ENCODE results near the gene NUP188. TPM values are rescaled to one million over a fixed set of nuclear protein-coding genes. Genes with fewer than 3 reads are reported as not detected.
A peak's percentile ranks its signal among the peaks of the same experiment; 100 is the strongest.

The NUP188 gene
- polyA plus RNA-seq, 1 donor (not counting 4 experiments of a cell fraction or from before 2014, with no cell fraction given) = 31.1 TPM

DNA sequence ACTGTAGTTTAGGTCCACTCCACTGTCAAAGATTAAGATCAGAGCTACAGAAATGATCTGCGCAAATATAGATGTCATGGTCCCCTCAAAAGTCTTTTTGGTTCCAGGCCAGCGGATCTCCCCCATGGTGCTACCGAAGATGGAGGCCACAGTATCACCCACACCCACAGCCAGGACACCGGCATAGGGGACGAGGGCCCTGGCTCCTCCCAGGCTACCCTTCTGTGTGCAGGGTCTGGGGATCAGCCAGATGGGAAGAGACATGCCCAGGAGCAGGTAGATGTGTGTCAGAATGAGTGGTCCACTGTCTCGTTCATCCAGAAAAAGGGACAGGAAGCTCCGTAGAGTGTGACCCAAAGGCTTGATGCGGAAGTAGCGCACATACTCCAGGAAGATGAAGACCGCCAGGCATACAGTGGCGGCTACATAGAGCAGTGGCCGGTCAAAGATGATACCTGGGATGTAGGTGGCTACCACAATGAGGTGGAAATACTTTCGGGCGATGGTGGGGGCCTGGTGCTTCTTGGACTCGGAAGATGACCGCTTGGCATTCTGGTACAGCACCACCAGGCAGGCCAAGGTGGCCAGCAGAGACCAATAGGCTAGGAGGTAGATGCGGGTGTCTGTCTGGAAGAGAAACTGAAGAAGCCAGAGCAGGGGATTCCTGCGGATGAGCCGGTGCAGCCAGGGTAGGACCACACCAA lies 1.5 kb upstream of the NUP188 start:
- peaks cover 32% of the 10 kb centered on the region for H3K79me2 ChIP-seq (ENCODE audit: control insufficient read depth, insufficient read depth, low read length)
- TF ChIP-seq EZH2 (IDR thresholded peaks at IDR 0.05; ENCODE audit: low read length) = no peak
- TF ChIP-seq, protein P1, sequence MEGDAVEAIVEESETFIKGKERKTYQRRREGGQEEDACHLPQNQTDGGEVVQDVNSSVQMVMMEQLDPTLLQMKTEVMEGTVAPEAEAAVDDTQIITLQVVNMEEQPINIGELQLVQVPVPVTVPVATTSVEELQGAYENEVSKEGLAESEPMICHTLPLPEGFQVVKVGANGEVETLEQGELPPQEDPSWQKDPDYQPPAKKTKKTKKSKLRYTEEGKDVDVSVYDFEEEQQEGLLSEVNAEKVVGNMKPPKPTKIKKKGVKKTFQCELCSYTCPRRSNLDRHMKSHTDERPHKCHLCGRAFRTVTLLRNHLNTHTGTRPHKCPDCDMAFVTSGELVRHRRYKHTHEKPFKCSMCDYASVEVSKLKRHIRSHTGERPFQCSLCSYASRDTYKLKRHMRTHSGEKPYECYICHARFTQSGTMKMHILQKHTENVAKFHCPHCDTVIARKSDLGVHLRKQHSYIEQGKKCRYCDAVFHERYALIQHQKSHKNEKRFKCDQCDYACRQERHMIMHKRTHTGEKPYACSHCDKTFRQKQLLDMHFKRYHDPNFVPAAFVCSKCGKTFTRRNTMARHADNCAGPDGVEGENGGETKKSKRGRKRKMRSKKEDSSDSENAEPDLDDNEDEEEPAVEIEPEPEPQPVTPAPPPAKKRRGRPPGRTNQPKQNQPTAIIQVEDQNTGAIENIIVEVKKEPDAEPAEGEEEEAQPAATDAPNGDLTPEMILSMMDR (optimal IDR thresholded peaks at IDR 0.05 in 1 of 3, IDR thresholded peaks at IDR 0.05 in 1 of 3, conservative IDR thresholded peaks at IDR 0.05 in 1 of 3; ENCODE audit: extremely low read depth in 1 of 3, insufficient read depth in 2 of 3, low read length in 3 of 3) = no peak
- no peaks in the 10 kb centered on the region for H4K20me1 ChIP-seq (ENCODE audit: control insufficient read depth, extremely low read depth, insufficient read depth, low read length)
- H2AFZ ChIP-seq (ENCODE audit: control insufficient read depth, low read length) = no peak overlapping the region
- no peaks in the 10 kb centered on the region for H3K9me3 ChIP-seq (ENCODE audit: control insufficient read depth, low read depth, low read length)
- DNase-seq (ENCODE audit: low read depth, low spot score) (no peak), FAIRE-seq (no peak)
- H3K4me3 ChIP-seq (ENCODE audit: control insufficient read depth in 2 of 3, extremely low read depth in 1 of 3, insufficient read depth in 2 of 3, low read depth in 1 of 3, low read length in 3 of 3) = peak overlapping the region in 1 of 3 experiments; percentile 95
- peaks cover 9% of the 10 kb centered on the region for H3K4me1 ChIP-seq (ENCODE audit: control insufficient read depth, extremely low read depth, insufficient read depth, low read length)
- dilution Hi-C loops (cut with MboI; ENCODE audit: extremely low pct_ligation_motif_present, low sequenced_read_pairs) = no loop called here
- H3K9me1 ChIP-seq (ENCODE audit: control insufficient read depth, extremely low read depth, insufficient read depth, low read length) = no peaks in the 10 kb centered on the region
- H3K9ac ChIP-seq (ENCODE audit: control insufficient read depth, extremely low read depth, insufficient read depth, low read length) = peak overlapping the region; percentile 96
- H3K27me3 ChIP-seq (ENCODE audit: control insufficient read depth, extremely low read depth, insufficient read depth, low read length) = no peaks in the 10 kb centered on the region
- H3K4me2 ChIP-seq (ENCODE audit: control insufficient read depth, extremely low read depth, insufficient read depth, low read depth, low read length) = peak overlapping the region; percentile 96
- peaks cover 3 to 5% of the 10 kb centered on the region in 2 experiments for H3K36me3 ChIP-seq (ENCODE audit: control insufficient read depth in 2 of 2, extremely low read depth in 1 of 2, insufficient read depth in 2 of 2, low read length in 2 of 2)
- H3K27ac ChIP-seq (ENCODE audit: control insufficient read depth, insufficient read depth, low read length) = no peak overlapping the region

DNA sequence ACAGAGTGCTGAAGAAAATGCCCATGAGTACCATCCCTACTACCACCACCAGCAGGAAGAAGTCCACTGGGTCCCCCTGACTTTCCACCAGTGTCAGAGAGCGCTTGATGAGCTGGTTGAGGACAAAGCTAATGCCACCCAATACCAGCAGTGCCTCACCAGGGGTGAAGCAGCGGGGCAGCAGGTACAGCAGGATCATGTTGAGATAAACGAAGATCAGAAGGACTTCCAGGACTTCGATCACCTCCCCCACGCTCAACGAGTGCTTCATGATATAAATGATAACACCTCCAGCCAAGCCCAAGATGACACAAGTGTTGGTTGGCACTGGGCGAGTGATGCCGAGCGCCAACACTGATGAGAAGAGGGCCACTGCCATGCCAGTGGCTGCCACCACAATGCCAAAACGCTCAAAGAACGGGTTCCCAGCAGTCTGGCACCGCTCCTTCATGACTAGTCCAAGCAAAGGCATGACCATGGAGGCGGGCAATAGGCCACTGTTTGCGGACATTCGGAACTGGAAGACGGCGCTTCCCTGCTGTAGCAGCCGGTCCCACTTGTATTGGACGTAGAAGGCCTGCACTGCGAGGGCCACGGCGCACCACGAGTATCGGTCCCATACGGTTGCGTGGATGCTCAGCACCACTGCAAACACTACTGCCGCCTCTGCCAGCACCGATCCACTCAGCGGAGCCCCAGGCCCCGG lies 775 bp upstream of the NUP188 start:
- dilution Hi-C loops (cut with MboI; ENCODE audit: extremely low pct_ligation_motif_present, low sequenced_read_pairs) = no loop called here
- peaks cover 32% of the 10 kb centered on the region for H3K79me2 ChIP-seq (ENCODE audit: control insufficient read depth, insufficient read depth, low read length)

More for the DNA sequence above, 775 bp upstream of the NUP188 start:
- TF ChIP-seq EZH2 (IDR thresholded peaks at IDR 0.05; ENCODE audit: low read length) = no peak
- TF ChIP-seq, protein P1 (optimal IDR thresholded peaks at IDR 0.05 in 1 of 3, IDR thresholded peaks at IDR 0.05 in 1 of 3, conservative IDR thresholded peaks at IDR 0.05 in 1 of 3; ENCODE audit: extremely low read depth in 1 of 3, insufficient read depth in 2 of 3, low read length in 3 of 3) = no peak
- H3K9ac ChIP-seq (ENCODE audit: control insufficient read depth, extremely low read depth, insufficient read depth, low read length) = peak overlapping the region; percentile 96
- peak overlapping the region; percentile 93 for H3K27ac ChIP-seq (ENCODE audit: control insufficient read depth, insufficient read depth, low read length)
- peaks cover 9% of the 10 kb centered on the region for H3K4me1 ChIP-seq (ENCODE audit: control insufficient read depth, extremely low read depth, insufficient read depth, low read length)
- peak overlapping the region; percentile 95 for H2AFZ ChIP-seq (ENCODE audit: control insufficient read depth, low read length)
- peak overlapping the region; percentile 86 to 97 (median 95) for H3K4me3 ChIP-seq (ENCODE audit: control insufficient read depth in 2 of 3, extremely low read depth in 1 of 3, insufficient read depth in 2 of 3, low read depth in 1 of 3, low read length in 3 of 3)
- H4K20me1 ChIP-seq (ENCODE audit: control insufficient read depth, extremely low read depth, insufficient read depth, low read length) = no peaks in the 10 kb centered on the region
- peaks cover 3 to 5% of the 10 kb centered on the region in 2 experiments for H3K36me3 ChIP-seq (ENCODE audit: control insufficient read depth in 2 of 2, extremely low read depth in 1 of 2, insufficient read depth in 2 of 2, low read length in 2 of 2)
- no peaks in the 10 kb centered on the region for H3K9me1 ChIP-seq (ENCODE audit: control insufficient read depth, extremely low read depth, insufficient read depth, low read length)
- no peak for FAIRE-seq
- no peak for DNase-seq (ENCODE audit: low read depth, low spot score)
- H3K27me3 ChIP-seq (ENCODE audit: control insufficient read depth, extremely low read depth, insufficient read depth, low read length) = no peaks in the 10 kb centered on the region
- H3K9me3 ChIP-seq (ENCODE audit: control insufficient read depth, low read depth, low read length) = no peaks in the 10 kb centered on the region
- H3K4me2 ChIP-seq (ENCODE audit: control insufficient read depth, extremely low read depth, insufficient read depth, low read depth, low read length) = peak overlapping the region; percentile 96
